Adrenal gland (tissue), 5 donors: ENCODE measurements around the gene SCAF1.

Source experiments
- POLR2A ChIP-seq, 2 donors: fragments of 450-650 bp; IDR thresholded peaks; one replicate each; pipeline ENCODE4 v1.6.1; 2017; ENCODE audit warnings: antibody characterized with exemption in 2 of 2, mild to moderate bottlenecking in 2 of 2, moderate library complexity in 1 of 2
- TF ChIP-seq, protein P1 (sequence below), 6 experiments: fragments of 450-650 bp in 4 of 6; fragments of 200-600 bp in 2 of 6; sonication (generic) in 1 of 6; IDR thresholded peaks; 1 replicate in 5 of 6; 2 replicates in 1 of 6; pipeline versions ENCODE4 v1.5.1 to v1.8.0; 2016 to 2021; ENCODE audit warnings: antibody characterized with exemption in 6 of 6, mild to moderate bottlenecking in 2 of 6, moderate library complexity in 1 of 6
- donor health status: DM: no; HTN: no; CAD: no.

DNA sequence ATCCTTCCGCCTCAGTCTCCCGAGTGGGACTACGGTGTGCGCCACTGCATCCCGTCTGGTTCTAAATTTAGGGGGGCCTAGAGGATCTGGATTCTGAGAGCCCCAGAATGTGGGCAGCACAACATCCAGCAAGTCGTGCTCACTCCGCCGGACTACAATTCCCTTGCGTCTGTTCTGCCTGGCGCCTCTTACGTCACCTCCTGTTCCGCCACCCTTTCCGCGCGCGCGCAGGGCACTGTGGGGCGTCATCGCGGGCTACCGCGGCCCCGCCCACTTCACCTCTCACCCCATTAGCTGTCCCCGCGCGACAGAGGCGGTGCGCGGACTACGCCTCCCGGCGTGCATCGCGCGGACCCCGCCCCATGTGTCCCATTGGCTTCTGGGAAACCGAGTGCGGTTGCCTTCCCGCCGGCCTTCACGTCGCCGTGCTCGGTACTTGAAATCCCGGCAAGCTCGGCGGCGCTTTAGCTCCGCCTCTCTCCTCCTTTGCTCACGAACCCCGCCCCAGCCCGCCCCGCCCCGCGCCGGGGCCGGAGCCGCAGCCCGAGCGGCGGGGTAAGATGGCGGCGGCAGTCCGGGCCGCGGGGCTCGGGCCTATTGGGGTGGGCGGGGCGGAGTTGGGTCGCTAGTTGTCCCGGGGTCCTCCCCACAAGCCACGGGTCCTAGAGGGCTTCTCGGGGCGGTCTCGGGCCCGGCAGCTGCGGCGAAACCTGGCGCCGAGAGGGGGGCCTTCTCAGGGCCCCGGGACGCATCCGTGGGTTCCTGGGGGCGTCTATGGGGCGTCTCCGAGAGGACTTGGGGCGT lies at the start of gene SCAF1:
- TF ChIP-seq, protein P1, sequence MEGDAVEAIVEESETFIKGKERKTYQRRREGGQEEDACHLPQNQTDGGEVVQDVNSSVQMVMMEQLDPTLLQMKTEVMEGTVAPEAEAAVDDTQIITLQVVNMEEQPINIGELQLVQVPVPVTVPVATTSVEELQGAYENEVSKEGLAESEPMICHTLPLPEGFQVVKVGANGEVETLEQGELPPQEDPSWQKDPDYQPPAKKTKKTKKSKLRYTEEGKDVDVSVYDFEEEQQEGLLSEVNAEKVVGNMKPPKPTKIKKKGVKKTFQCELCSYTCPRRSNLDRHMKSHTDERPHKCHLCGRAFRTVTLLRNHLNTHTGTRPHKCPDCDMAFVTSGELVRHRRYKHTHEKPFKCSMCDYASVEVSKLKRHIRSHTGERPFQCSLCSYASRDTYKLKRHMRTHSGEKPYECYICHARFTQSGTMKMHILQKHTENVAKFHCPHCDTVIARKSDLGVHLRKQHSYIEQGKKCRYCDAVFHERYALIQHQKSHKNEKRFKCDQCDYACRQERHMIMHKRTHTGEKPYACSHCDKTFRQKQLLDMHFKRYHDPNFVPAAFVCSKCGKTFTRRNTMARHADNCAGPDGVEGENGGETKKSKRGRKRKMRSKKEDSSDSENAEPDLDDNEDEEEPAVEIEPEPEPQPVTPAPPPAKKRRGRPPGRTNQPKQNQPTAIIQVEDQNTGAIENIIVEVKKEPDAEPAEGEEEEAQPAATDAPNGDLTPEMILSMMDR (IDR thresholded peaks at IDR 0.05) = no peak
- TF ChIP-seq POLR2A (IDR thresholded peaks at IDR 0.05) = peak; percentile 84 to 97
